SK-N-SH treated with all-trans-retinoic acid at 6 μM for 48 hours (cell line): ENCODE results near the gene LGI2.

Source experiments
- ESRRG ChIP-seq: fragments of 250-450 bp; sonication (Bioruptor Pico); IDR thresholded peaks from 2 replicates; pipeline ENCODE4 v1.6.1; 2021; ENCODE audit warnings: mild to moderate bottlenecking
- GLIS3 ChIP-seq: fragments of 250-450 bp; sonication (Bioruptor Pico); IDR thresholded peaks from 2 replicates; pipeline ENCODE4 v1.5.0; 2020; ENCODE audit warnings: mild to moderate bottlenecking, moderate library complexity
- ISL1 ChIP-seq: fragments of 250-450 bp; sonication (Bioruptor Pico); IDR thresholded peaks from 2 replicates; pipeline ENCODE4 v2.1.2; 2022; ENCODE audit warnings: mild to moderate bottlenecking, moderate library complexity
- PATZ1 ChIP-seq: fragments of 250-450 bp; sonication (Bioruptor Pico); IDR thresholded peaks from 2 replicates; pipeline ENCODE4 v1.8.0; 2020; ENCODE audit warnings: mild to moderate bottlenecking, moderate library complexity, borderline replicate concordance
- PPARA ChIP-seq: fragments of 250-450 bp; sonication (Bioruptor Pico); IDR thresholded peaks from 2 replicates; pipeline ENCODE4 v1.5.0; 2020; ENCODE audit warnings: mild to moderate bottlenecking, borderline replicate concordance
- ZC3H10 ChIP-seq: fragments of 250-450 bp; sonication (Bioruptor Pico); IDR thresholded peaks from 2 replicates; pipeline ENCODE4 v1.5.1; 2021; ENCODE audit warnings: mild to moderate bottlenecking, moderate library complexity
- ZFP30 ChIP-seq: fragments of 450-650 bp; formaldehyde crosslinking; IDR thresholded peaks from 2 replicates; pipeline ENCODE4 v1.5.0; 2022; ENCODE audit warnings: mild to moderate bottlenecking, moderate library complexity
- ZNF70 ChIP-seq: fragments of 450-650 bp; formaldehyde crosslinking; IDR thresholded peaks from 2 replicates; pipeline ENCODE4 v1.5.0; 2020; ENCODE audit warnings: mild to moderate bottlenecking, moderate library complexity

DNA sequence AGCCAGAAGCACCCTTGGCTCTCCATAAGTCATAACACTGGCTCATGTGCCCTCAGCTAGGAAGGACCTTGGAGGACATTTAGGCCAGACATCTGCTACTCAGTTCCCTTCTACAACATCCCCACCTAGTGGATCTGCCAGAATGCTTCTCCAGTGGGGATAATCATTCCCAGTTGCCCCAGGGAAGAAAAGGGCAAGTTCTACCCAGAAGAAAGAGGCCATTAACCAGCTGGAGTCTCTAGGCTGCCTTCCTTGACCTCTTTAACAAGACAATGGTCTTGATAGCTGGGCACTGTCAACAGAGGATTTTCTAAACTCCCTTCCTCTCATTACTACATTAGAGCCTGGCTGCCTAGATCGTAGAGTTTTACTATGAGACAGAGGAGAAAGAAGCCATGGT lies 42.0 kb downstream of the LGI2 start:
- TF ChIP-seq ISL1 (no peak), ZFP30 (CRISPR knock-in tag) (no peak), GLIS3 (CRISPR knock-in tag) (no peak), PATZ1 (CRISPR knock-in tag) (no peak), ZC3H10 (CRISPR knock-in tag) (no peak), PPARA (CRISPR knock-in tag) (no peak), ZNF70 (CRISPR knock-in tag) (no peak), ESRRG (CRISPR knock-in tag) (no peak)
